Fibroblast of skin of right biceps (primary cell): ENCODE results near the gene CXCR4.

Source experiments
- DNase-seq: peaks from one replicate; pipeline ENCODE4 v3.0.0-alpha.2; 2013

Gene CXCR4

GRCh38 chr2:136069773-136070172 is 48.2 kb downstream of the CXCR4 start:
- no peak for DNase-seq

GRCh38 chr2:136068581-136069227 is 49.2 kb downstream of the CXCR4 start:
- DNase-seq, result no peak

- no peak for DNase-seq
Observed at GRCh38 chr2:136067897-136068580, 49.9 kb downstream of the CXCR4 start.

DNA sequence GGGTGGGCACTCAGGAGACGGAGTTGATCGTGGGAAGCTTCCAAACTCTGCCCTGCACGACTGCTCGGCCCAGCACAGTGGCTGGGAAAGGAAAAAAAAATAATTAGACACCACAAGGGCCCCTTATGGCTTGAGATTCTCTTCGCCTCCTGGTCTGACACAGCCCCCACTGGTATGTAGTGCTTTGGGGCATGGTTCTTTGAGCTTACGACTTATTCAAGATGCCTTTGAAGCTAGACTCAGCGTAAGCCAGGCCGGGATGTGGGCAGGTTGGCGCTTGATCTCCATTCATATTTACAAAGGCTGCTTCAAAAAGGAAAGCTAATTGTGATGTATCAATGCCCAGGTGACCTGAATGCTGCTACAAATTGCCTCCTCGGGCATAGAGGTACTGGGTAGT is 50.5 kb downstream of the CXCR4 start:
- no peak for DNase-seq

DNA sequence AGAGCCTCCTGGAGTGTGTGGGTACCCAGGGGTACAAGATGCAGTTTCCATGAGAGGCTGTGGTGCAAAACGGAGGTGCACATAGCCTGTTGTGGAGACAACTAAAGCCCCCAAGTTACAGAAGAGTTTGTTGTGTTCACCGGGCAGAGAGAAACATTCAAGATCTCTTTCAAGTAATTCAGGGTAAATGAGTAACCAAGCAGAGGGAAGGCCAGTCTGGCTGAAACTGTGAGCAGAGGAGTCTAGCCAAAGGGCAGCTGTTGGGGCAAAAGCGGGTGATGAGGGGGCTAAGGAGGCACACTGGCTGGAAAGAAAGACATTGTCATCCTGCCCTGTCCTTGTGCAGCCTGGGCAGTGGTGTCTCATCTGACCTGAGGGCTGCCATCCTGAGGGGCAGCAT is 52.0 kb downstream of the CXCR4 start:
- DNase-seq, result no peak

- DNase-seq, result no peak
Observed at GRCh38 chr2:136065384-136065783, 52.6 kb downstream of the CXCR4 start.
